AG04449 (cell line): Measurements from ENCODE around the gene BCKDK.

ENCODE experiments used
- CTCF ChIA-PET: fragments of 350-600 bp; formaldehyde crosslinking; extraction: SDS; loops from one replicate; lab custom pipeline; 2021; ENCODE audit warnings: antibody characterized with exemption; lab: Yijun Ruan, JAX
- POLR2A ChIA-PET: fragments of 400-600, 350-600 bp; formaldehyde crosslinking; extraction: SDS; loops from one replicate; lab custom pipeline; 2020; ENCODE audit warnings: antibody characterized with exemption, inconsistent platforms; lab: Yijun Ruan, JAX
- DNase-seq: peaks from one replicate; pipeline ENCODE4 v3.0.0-alpha.2; 2010; ENCODE audit warnings: low read depth, low spot score
- H3K4me3 ChIP-seq: 2 replicates; pipeline ENCODE4 v1.5.1; 2011; ENCODE audit warnings: low read depth, mild to moderate bottlenecking, control low read depth, low read length
- TF ChIP-seq, protein P1 (sequence below): IDR thresholded peaks from one replicate; pipeline ENCODE4 v1.5.1; 2011; ENCODE audit warnings: mild to moderate bottlenecking, moderate library complexity, low read length, control low read depth, inconsistent platforms; ENCODE audit not compliant: insufficient read depth; ENCODE audit errors: missing control alignments

Gene BCKDK

DNA sequence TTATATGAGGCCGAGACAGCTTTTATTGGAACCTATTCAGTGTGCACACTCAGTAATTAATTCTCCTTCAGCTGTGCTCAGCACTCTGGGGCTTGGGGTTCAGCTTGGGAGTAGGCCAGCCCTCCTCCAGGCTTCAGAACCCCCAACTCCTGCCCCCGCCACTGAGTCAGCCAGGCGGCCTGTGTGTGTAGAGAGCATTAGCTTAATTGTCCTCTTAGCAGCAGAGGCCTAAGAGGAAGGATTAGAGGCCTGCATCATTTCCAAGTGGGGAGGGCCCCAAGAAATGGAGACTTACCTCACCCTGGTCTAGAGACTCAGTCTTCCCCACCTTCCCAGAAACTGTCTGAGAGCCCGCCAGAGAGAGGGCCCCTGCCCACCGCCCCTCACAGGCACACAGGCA is 20.2 kb upstream of the BCKDK start:
- POLR2A ChIA-PET, result interaction anchor here (0.8 kb wide), 1 partner anchor 12 kb away, joined by 4 read pairs; no protein-coding TSS in a partner anchor
- CTCF ChIA-PET, result interaction anchor here (1.3 to 14.7 kb wide), 3 partner anchors 12 to 103 kb away, joined by 3 to 141 read pairs (median 7); partner anchors contain the start of gene HSD3B7
- H3K4me3 ChIP-seq, result no peak overlapping the region
- no peak for DNase-seq
- TF ChIP-seq, protein P1, sequence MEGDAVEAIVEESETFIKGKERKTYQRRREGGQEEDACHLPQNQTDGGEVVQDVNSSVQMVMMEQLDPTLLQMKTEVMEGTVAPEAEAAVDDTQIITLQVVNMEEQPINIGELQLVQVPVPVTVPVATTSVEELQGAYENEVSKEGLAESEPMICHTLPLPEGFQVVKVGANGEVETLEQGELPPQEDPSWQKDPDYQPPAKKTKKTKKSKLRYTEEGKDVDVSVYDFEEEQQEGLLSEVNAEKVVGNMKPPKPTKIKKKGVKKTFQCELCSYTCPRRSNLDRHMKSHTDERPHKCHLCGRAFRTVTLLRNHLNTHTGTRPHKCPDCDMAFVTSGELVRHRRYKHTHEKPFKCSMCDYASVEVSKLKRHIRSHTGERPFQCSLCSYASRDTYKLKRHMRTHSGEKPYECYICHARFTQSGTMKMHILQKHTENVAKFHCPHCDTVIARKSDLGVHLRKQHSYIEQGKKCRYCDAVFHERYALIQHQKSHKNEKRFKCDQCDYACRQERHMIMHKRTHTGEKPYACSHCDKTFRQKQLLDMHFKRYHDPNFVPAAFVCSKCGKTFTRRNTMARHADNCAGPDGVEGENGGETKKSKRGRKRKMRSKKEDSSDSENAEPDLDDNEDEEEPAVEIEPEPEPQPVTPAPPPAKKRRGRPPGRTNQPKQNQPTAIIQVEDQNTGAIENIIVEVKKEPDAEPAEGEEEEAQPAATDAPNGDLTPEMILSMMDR, result no peak

DNA sequence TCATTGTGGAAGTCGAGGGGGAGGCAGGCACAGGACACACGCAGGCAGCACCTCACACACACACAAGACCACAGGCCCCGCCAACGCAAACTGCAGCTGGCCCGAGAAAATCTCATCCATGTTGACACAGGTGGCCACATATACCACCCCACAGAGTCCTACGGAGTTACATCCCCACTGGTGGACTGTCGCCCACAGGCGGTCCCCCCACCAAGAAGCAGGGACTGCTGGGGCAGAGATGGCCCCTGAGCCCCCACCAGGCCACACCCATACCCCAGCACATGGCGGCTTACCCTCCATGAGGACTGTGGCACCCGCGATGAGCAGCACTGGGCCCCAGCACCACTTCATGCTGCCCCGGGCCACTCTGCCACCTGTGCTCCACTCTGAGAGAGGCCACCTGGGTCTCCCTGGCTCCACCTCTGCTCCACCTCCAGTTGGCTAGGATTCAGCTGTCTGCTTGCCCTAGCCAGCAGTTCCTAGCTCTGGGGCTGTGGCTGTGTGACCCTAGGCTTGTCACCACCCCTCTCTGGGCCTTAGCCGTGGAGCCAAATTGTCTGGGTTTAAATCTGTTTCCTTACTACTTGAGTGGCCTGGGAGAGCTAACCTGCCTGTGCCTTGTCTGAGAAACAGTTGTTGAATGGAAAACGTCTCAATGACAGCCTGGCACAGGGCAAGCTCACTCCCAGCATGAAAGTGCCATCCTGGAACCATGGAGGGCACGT is 19.6 kb upstream of the BCKDK start, which contains the start of gene PRSS53:
PRSS53 (minus strand) TSS at position 485 of the 725 bp plus-strand sequence; CDS start at position 351, 134 bp downstream.
- no peak within 1 kb of the TSS for H3K4me3 ChIP-seq
- POLR2A ChIA-PET, result interaction anchor here (0.6 to 0.8 kb wide), 2 partner anchors 13 to 19 kb away, joined by 3 to 4 read pairs; no protein-coding TSS in a partner anchor
- CTCF ChIA-PET, result interaction anchor here (1.3 to 14.7 kb wide), 3 partner anchors 12 to 104 kb away, joined by 3 to 141 read pairs (median 7); partner anchors contain the start of gene HSD3B7
- DNase-seq, result no peak
- TF ChIP-seq, protein P1, result no peak

DNA sequence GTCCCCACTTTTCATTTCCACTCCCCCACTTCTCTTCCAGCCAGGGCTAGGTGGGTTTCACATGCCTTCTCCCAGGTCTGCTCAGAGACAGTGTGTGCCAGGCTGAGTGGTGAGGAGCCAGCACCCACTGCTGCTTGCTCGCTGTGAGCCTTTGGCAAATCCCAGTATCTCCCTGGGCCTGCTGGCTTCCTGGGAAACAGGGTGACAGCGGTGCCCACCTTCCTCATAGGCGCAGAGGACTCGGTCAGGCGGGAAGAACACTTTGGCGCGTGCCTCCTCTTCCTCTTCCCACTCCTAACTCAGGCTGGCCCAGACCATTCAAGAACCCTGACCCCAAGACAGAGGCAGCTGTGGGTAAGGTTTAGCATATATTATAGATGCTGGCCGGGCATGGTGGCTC is 19.0 kb upstream of the BCKDK start:
- TF ChIP-seq, protein P1, result no peak
- ChIA-PET CTCF (interaction anchor here (1.3 to 14.7 kb wide), 3 partner anchors 11 to 105 kb away, joined by 3 to 141 read pairs (median 7); partner anchors contain the start of gene HSD3B7), POLR2A (interaction anchor here (0.6 kb wide), 1 partner anchor 20 kb away, joined by 3 read pairs; no protein-coding TSS in a partner anchor)
- no peak for DNase-seq
- H3K4me3 ChIP-seq, result no peak overlapping the region

DNA sequence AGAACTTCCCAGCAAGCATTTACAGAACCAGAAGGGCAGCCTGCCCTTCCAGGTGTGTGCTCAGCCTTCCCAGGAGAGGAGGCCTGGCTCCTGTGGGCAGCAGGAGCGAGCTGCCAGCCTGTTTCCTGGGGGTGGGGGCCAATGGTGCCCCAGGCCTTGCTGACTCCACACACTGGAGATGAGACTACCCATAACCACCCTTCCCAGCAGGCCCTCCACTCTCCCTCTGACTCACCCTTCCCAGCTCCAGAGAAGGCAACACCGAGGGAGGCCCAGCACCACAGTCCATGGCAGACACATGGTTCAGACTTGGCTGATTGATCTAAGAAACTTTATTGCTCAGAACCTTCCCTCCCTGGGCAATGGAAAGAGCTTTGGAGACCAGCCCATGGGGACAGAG is 17.6 kb upstream of the BCKDK start:
- no peak for DNase-seq
- no peak overlapping the region for H3K4me3 ChIP-seq
- ChIA-PET CTCF (interaction anchor here (1.5 to 14.7 kb wide), 2 partner anchors 106 to 352 kb away, joined by 4 to 141 read pairs; partner anchors contain the start of genes HSD3B7 and ZNF843), POLR2A (interaction anchor here (1.2 kb wide), 1 partner anchor 27 kb away, joined by 5 read pairs; the partner anchor contains the start of gene KAT8)
- TF ChIP-seq, protein P1, result no peak

DNA sequence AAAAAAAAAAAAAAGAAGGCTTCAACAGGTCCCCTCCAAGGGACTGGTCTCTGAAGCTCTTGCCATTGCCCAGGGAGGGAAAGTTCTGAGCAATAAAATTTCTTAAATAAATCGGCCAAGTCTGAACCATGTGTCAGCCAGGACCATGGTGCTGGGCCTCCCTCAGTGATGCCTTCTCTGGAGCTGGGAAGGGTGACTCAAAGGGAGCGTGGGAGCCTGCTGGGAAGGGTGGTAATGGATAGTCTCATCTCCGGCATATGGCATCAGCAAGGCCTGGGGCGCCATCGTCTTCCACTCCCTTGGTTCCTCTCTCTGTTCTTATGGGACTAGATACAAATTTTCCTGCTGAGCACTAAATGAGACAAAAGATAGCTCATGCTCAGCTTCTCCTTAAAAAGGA is 15.9 kb upstream of the BCKDK start:
- ChIA-PET POLR2A (interaction anchor here (1.0 to 2.2 kb wide), 3 partner anchors 10 to 47 kb away, joined by 3 to 15 read pairs (median 3); partner anchors contain the start of genes ZNF646 and ZNF668), CTCF (interaction anchor here (0.8 to 14.7 kb wide), 7 partner anchors 11 to 353 kb away, joined by 3 to 141 read pairs (median 3); partner anchors contain the start of gene HSD3B7)
- DNase-seq, result no peak
- H3K4me3 ChIP-seq, result no peak overlapping the region
- TF ChIP-seq, protein P1, result no peak
